MCF 10A (cell line): ENCODE measurements around the gene GAS6. TPM values are rescaled to one million over a fixed set of nuclear protein-coding genes. Genes with fewer than 3 reads are reported as not detected.

Experiments
- BruUV-seq: library from RNA; stranded (reverse); fragments of 400-500 nt; replicated peaks from 2 replicates; lab custom pipeline; 2021; lab: Mats Ljungman, UMichigan
- CTCF ChIA-PET: fragments of 300-600 bp; sonication (Branson Sonifier 250); formaldehyde crosslinking; extraction: SDS; loops from one replicate; lab custom pipeline; 2021; ENCODE audit warnings: antibody characterized with exemption, inconsistent platforms; lab: Yijun Ruan, JAX
- POLR2A ChIA-PET: fragments of 300-600, 350-650 bp; sonication (Branson Sonifier 250); formaldehyde crosslinking; extraction: SDS; loops from one replicate; lab custom pipeline; 2020; ENCODE audit warnings: antibody characterized with exemption, inconsistent platforms; lab: Yijun Ruan, JAX
- DNase-seq: peaks from one replicate; pipeline ENCODE4 v3.0.0-alpha.2; 2018; ENCODE audit not compliant: unreplicated experiment
- H3K27ac Mint-ChIP-seq: one replicate; pipeline ENCODE4 v1.8.0; 2022; ENCODE audit warnings: mild to moderate bottlenecking, low read depth, mixed read lengths; ENCODE audit not compliant: unreplicated experiment
- H3K27me3 Mint-ChIP-seq: one replicate; pipeline ENCODE4 v1.8.0; 2022; ENCODE audit warnings: mixed read lengths; ENCODE audit not compliant: insufficient read depth, unreplicated experiment
- H3K36me3 Mint-ChIP-seq: one replicate; pipeline ENCODE4 v1.8.0; 2022; ENCODE audit warnings: mild to moderate bottlenecking, moderate library complexity, mixed read lengths; ENCODE audit not compliant: insufficient read depth, unreplicated experiment
- H3K4me1 Mint-ChIP-seq: one replicate; pipeline ENCODE4 v1.8.0; 2022; ENCODE audit warnings: mixed read lengths; ENCODE audit not compliant: insufficient read depth, unreplicated experiment
- H3K4me3 Mint-ChIP-seq: one replicate; pipeline ENCODE4 v1.8.0; 2022; ENCODE audit warnings: mild to moderate bottlenecking, moderate library complexity, mixed read lengths; ENCODE audit not compliant: unreplicated experiment
- H3K9me3 Mint-ChIP-seq: one replicate; pipeline ENCODE4 v1.8.0; 2022; ENCODE audit warnings: mixed read lengths; ENCODE audit not compliant: unreplicated experiment
- intact Hi-C: fragments of 100-400 bp; cut with micrococcal nuclease; formaldehyde crosslinking; loops from 2 replicates; pipeline ENCODE4 v1.14.1; 2022
- total RNA-seq: library from RNA; stranded (reverse); gene quantifications from 2 replicates; pipeline ENCODE4 v1.2.3, GENCODE V29; 2022
- TF ChIP-seq, protein P1 (sequence below): fragments of 200-600 bp; IDR thresholded peaks from one replicate; pipeline ENCODE4 v1.8.0; 2022; ENCODE audit warnings: antibody characterized with exemption, mild to moderate bottlenecking; ENCODE audit not compliant: unreplicated experiment

Gene GAS6
- total RNA-seq, 1 experiment from 2014 or later: 92.3 TPM

DNA sequence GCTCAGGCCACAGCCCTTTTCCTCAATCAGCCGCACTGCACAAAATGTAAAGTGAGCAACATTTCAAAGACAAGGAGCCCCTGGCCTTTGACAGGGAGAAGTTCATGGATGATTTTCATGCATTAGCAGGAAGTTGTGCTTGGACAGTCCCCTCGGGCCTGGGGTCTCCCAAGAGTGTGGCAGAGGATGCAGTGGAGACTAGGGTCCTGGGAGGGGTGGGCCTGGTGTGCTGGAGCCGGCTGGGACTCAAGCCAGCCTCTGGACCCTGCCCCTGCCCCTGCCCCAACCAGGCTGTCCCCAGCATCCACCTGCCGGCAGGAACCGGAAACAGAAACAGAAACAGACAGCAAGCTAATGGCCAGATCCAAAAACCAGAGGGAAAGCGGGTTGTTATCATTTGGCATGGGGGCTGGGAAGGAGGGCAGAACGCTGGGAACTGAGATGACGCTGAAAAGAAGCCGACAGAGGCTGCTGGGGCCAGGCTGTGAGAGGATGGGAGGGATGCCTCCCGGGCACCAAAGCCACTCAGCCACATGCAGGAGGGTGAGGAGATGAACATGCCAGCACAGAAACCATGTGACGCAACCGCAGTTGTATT is 2.3 kb downstream of the GAS6 start:
- peaks cover 12% of the 10 kb centered on the region for H3K36me3 Mint-ChIP-seq
- TF ChIP-seq, protein P1, sequence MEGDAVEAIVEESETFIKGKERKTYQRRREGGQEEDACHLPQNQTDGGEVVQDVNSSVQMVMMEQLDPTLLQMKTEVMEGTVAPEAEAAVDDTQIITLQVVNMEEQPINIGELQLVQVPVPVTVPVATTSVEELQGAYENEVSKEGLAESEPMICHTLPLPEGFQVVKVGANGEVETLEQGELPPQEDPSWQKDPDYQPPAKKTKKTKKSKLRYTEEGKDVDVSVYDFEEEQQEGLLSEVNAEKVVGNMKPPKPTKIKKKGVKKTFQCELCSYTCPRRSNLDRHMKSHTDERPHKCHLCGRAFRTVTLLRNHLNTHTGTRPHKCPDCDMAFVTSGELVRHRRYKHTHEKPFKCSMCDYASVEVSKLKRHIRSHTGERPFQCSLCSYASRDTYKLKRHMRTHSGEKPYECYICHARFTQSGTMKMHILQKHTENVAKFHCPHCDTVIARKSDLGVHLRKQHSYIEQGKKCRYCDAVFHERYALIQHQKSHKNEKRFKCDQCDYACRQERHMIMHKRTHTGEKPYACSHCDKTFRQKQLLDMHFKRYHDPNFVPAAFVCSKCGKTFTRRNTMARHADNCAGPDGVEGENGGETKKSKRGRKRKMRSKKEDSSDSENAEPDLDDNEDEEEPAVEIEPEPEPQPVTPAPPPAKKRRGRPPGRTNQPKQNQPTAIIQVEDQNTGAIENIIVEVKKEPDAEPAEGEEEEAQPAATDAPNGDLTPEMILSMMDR: no peak
- intact Hi-C loops: loop anchor here (1.0 to 2.0 kb wide), 6 partner anchors 13 to 85 kb away; no protein-coding TSS in a partner anchor
- H3K27me3 Mint-ChIP-seq: no peaks in the 10 kb centered on the region
- peak overlapping the region; percentile 61 for H3K27ac Mint-ChIP-seq
- CTCF ChIA-PET: interaction anchor here (1.0 to 1.2 kb wide), 3 partner anchors 20 to 23 kb away, joined by 3 to 4 read pairs (median 3); no protein-coding TSS in a partner anchor
- POLR2A ChIA-PET: interaction anchor here (1.5 to 4.0 kb wide), 5 partner anchors 12 to 41 kb away, joined by 6 to 49 read pairs (median 19); no protein-coding TSS in a partner anchor
- DNase-seq: peak; percentile 73
- peak overlapping the region; percentile 68 for H3K4me3 Mint-ChIP-seq
- peaks cover 34% of the 10 kb centered on the region for H3K4me1 Mint-ChIP-seq
- BruUV-seq: no TSS peak
- H3K9me3 Mint-ChIP-seq: no peaks in the 10 kb centered on the region

DNA sequence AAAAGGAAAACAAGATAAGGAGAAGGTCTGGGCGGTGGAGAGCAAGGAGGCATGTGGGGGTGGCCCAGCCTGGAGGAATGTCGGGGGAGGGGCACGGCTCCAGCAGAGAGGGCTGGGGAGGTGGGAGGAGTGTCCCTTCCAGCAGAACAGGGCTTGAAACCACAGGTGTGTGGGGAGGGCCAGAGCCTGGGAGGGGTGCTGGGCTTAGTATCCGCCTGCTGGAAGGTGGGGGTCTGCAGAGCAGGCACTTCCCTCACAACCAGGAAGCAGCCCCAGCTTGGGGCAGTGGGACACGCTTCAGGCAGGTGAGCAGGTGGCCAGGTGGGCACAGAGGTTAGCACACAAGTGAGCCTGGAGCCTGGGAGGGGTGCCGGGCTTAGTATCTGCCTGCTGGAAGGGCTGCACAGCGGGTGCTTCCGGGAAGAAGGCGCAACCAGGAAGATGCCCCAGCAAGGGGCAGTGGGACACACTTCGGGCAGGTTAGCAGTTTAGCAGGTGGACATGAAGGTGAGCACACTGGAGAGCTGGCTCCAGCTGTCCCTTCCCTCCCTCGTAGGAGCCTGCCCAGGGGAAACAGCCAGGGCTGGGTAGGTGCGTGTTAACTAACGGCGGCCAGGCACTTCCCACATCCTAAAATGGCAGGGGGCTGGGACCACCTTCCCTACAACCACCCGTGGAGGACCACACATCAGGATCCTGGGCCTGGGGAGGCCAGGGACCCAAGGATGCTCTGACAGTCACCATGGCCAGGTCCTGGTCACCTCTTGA is 3.0 kb downstream of the GAS6 start:
- Mint-ChIP-seq H3K36me3 (peaks cover 12% of the 10 kb centered on the region), H3K9me3 (no peaks in the 10 kb centered on the region), H3K4me3 (peak overlapping the region; percentile 68), H3K4me1 (peaks cover 39% of the 10 kb centered on the region), H3K27me3 (no peaks in the 10 kb centered on the region), H3K27ac (peak overlapping the region; percentile 81)
- POLR2A ChIA-PET: interaction anchor here (0.7 to 4.0 kb wide), 6 partner anchors 12 to 40 kb away, joined by 4 to 49 read pairs (median 6); no protein-coding TSS in a partner anchor
- CTCF ChIA-PET: interaction anchor here (1.0 kb wide), 1 partner anchor 20 kb away, joined by 3 read pairs; no protein-coding TSS in a partner anchor
- TF ChIP-seq, protein P1: no peak
- no peak for DNase-seq
- no TSS peak for BruUV-seq
- intact Hi-C loops: no loop called here

DNA sequence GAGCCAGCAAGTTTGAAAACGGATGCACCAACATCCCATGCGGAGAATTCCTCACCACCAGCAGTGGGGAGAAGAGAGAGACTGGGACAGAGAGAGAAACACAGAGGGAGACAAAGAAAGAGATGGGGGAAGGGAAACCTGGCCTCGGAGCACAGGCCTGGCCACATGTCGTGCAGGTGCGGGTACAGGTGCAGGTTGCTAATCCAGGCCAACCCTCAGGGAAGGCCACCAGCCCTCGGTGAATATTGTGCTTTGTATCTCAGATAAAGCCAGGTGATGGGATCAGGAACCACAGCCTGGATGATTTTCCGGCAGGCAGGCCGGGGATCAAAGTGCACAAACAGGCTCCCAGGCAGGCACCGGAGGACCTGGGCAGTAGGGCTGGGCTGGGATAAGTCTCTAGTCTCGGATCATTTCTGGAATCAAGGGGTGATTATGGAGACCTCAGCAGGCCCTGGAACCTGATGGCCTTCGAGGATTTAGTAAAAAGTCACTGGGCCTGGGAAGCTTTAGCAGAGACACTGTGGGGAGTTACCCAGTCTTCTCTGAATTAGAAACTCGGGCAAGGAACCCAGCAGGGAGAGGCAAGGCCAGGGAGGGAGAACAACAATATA is 3.7 kb downstream of the GAS6 start:
- no peaks in the 10 kb centered on the region for H3K9me3 Mint-ChIP-seq
- no TSS peak for BruUV-seq
- H3K36me3 Mint-ChIP-seq: peaks cover 12% of the 10 kb centered on the region
- peak overlapping the region; percentile 68 for H3K4me3 Mint-ChIP-seq
- ChIA-PET POLR2A (interaction anchor here (0.7 to 2.9 kb wide), 3 partner anchors 11 to 39 kb away, joined by 4 to 19 read pairs (median 5); no protein-coding TSS in a partner anchor), CTCF (no interaction called here)
- H3K4me1 Mint-ChIP-seq: peaks cover 39% of the 10 kb centered on the region
- no peak for DNase-seq
- H3K27me3 Mint-ChIP-seq: no peaks in the 10 kb centered on the region
- TF ChIP-seq, protein P1: no peak
- peak overlapping the region; percentile 81 for H3K27ac Mint-ChIP-seq
- intact Hi-C loops: no loop called here
